ENCODE data around the gene KDM3A.

DNA sequence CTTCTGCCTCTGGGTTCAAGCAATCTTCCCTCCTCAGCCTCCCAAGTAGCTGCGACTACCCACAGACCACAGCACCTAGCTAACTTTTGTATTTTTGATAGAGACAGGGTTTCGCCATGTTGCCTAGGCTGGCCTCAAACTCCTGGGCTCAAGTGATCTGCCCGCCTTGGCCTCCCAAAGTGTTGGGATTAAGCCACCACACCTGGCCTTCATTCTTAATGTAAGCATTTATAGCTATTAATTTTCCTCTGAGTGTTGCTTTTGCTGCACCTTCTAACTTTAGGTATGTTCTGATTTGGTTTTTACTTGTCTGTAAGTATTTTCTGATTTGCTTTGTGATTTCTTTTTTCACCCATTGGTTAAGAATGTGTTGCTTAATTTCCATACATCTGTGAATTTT, 92.4 kb downstream of the KDM3A start:
- no peak for TF ChIP-seq EP300 (IDR thresholded peaks at IDR 0.05)
- TF ChIP-seq, protein P1, sequence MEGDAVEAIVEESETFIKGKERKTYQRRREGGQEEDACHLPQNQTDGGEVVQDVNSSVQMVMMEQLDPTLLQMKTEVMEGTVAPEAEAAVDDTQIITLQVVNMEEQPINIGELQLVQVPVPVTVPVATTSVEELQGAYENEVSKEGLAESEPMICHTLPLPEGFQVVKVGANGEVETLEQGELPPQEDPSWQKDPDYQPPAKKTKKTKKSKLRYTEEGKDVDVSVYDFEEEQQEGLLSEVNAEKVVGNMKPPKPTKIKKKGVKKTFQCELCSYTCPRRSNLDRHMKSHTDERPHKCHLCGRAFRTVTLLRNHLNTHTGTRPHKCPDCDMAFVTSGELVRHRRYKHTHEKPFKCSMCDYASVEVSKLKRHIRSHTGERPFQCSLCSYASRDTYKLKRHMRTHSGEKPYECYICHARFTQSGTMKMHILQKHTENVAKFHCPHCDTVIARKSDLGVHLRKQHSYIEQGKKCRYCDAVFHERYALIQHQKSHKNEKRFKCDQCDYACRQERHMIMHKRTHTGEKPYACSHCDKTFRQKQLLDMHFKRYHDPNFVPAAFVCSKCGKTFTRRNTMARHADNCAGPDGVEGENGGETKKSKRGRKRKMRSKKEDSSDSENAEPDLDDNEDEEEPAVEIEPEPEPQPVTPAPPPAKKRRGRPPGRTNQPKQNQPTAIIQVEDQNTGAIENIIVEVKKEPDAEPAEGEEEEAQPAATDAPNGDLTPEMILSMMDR (IDR thresholded peaks at IDR 0.05), result no peak

All from suprapubic skin (tissue), 3 donors.